ENCODE measurements around the gene CHURC1. TPM values are rescaled to one million over a fixed set of nuclear protein-coding genes. Genes with fewer than 3 reads are reported as not detected.

CHURC1 gene
- total and polyA plus RNA-seq, 4 donors: 18.8 to 174 (median 34.6) TPM

- TF ChIP-seq REST (IDR thresholded peaks at IDR 0.05) (no peak), CTCF (IDR thresholded peaks at IDR 0.05; ENCODE audit: low read depth, low read length, missing input control) (no peak), RAD21 (IDR thresholded peaks at IDR 0.05) (no peak), RXRA (IDR thresholded peaks at IDR 0.05) (no peak)
These were observed 25.5 kb downstream of the CHURC1 start (continued) for GRCh38 chr14:64939817-64940190.

GRCh38 chr14:64940336-64940910 is 26.2 kb downstream of the CHURC1 start:
- peak overlapping the region in 2 of 3 donors; percentile 21 to 59 for H3K4me3 ChIP-seq (ENCODE audit: low read depth in 1 of 3, low read length in 3 of 3)
- no peak for DNase-seq (ENCODE audit: low spot score)
- no peaks in the 10 kb centered on the region for H3K9me3 ChIP-seq (ENCODE audit: control insufficient read depth in 4 of 4, low read length in 3 of 4)
- H3K27ac ChIP-seq (ENCODE audit: low read depth in 1 of 2, low read length in 2 of 2): peak overlapping the region in 1 of 2 donors; percentile 13
- TF ChIP-seq NR2F2 (IDR thresholded peaks at IDR 0.05): no peak
- TF ChIP-seq SP1 (IDR thresholded peaks at IDR 0.05): no peak
- no peak for TF ChIP-seq HNF4G (IDR thresholded peaks at IDR 0.05)
- no peak for TF ChIP-seq TAF1 (conservative IDR thresholded peaks at IDR 0.05)
- no peak for TF ChIP-seq RAD21 (IDR thresholded peaks at IDR 0.05)
- no peak for TF ChIP-seq HNF4A (conservative IDR thresholded peaks at IDR 0.05)
- TF ChIP-seq ZBTB33 (IDR thresholded peaks at IDR 0.05): no peak
- peaks cover 0 to 6% (median 0%) of the 10 kb centered on the region in 4 donors for H3K36me3 ChIP-seq (ENCODE audit: control insufficient read depth in 4 of 4, insufficient read depth in 3 of 4, low read depth in 1 of 4, low read length in 3 of 4)
- no peaks in the 10 kb centered on the region for H3K27me3 ChIP-seq (ENCODE audit: control insufficient read depth in 4 of 4, insufficient read depth in 4 of 4, low read length in 3 of 4)
- 80% methylated on average over 3 of the region's 3 CpGs for WGBS
- peaks cover 17 to 72% (median 49%) of the 10 kb centered on the region in 4 donors for H3K4me1 ChIP-seq (ENCODE audit: control insufficient read depth in 4 of 4, insufficient read depth in 4 of 4, low read length in 3 of 4)
- H3K9ac ChIP-seq (ENCODE audit: low read depth in 1 of 2, low read length in 2 of 2): no peak overlapping the region

GRCh38 chr14:64942531-64943111 is 28.4 kb downstream of the CHURC1 start, which contains the start of gene GPX2:
Gene GPX2 (minus strand): TSS chr14:64942745. CDS start chr14:64942726, 19 bp downstream.
- H3K27me3 ChIP-seq (ENCODE audit: control insufficient read depth in 4 of 4, insufficient read depth in 4 of 4, low read length in 3 of 4): no peaks in the 10 kb centered on the region
- H3K36me3 ChIP-seq (ENCODE audit: control insufficient read depth in 4 of 4, insufficient read depth in 3 of 4, low read depth in 1 of 4, low read length in 3 of 4): peaks cover 0 to 6% (median 0%) of the 10 kb centered on the region in 4 donors
- H3K4me3 ChIP-seq (ENCODE audit: low read depth in 1 of 3, low read length in 3 of 3): peak within 1 kb of the TSS in 2 of 3 donors; percentile 45 to 59
- no peak for DNase-seq (ENCODE audit: low spot score)
- peaks cover 25 to 69% (median 53%) of the 10 kb centered on the region in 4 donors for H3K4me1 ChIP-seq (ENCODE audit: control insufficient read depth in 4 of 4, insufficient read depth in 4 of 4, low read length in 3 of 4)
- H3K9me3 ChIP-seq (ENCODE audit: control insufficient read depth in 4 of 4, low read length in 3 of 4): no peaks in the 10 kb centered on the region
- 55% methylated on average over 13 of the region's 13 CpGs for whole genome bisulfite sequencing
- peak within 1 kb of the TSS; percentile 22 to 44 for H3K27ac ChIP-seq (ENCODE audit: low read depth in 1 of 2, low read length in 2 of 2)
- H3K9ac ChIP-seq (ENCODE audit: low read depth in 1 of 2, low read length in 2 of 2): peak within 1 kb of the TSS in 1 of 2 donors; percentile 63
- TF ChIP-seq RAD21 (IDR thresholded peaks at IDR 0.05): peak; percentile 41 to 53
- TF ChIP-seq JUND (IDR thresholded peaks at IDR 0.05): peak; percentile 66 to 87
- TF ChIP-seq MAX (IDR thresholded peaks at IDR 0.05): peak; percentile 87
- peak; percentile 95 to 97 for TF ChIP-seq RXRA (IDR thresholded peaks at IDR 0.05)
- peak; percentile 59 for TF ChIP-seq HNF4G (IDR thresholded peaks at IDR 0.05)
- peak; percentile 91 for TF ChIP-seq YY1 (IDR thresholded peaks at IDR 0.05)
- peak; percentile 72 for TF ChIP-seq TAF1 (conservative IDR thresholded peaks at IDR 0.05)
- TF ChIP-seq FOXA2 (IDR thresholded peaks at IDR 0.05): peak; percentile 82
- TF ChIP-seq ATF3 (IDR thresholded peaks at IDR 0.05): peak; percentile 25
- no peak for TF ChIP-seq CTCF (IDR thresholded peaks at IDR 0.05; ENCODE audit: low read depth, low read length, missing input control)
- TF ChIP-seq SP1 (IDR thresholded peaks at IDR 0.05): peak; percentile 92
- TF ChIP-seq ZBTB33 (IDR thresholded peaks at IDR 0.05): peak; percentile 90
